H1 (cell line): Measurements from ENCODE around the gene TCF7L1. TPM values are rescaled to one million over a fixed set of nuclear protein-coding genes. Genes with fewer than 3 reads are reported as not detected.

ENCODE experiments used
- CTCF ChIA-PET: fragments of 300-600 bp; sonication (Branson Sonifier 250); formaldehyde crosslinking; loops from one replicate; lab custom pipeline; 2021; ENCODE audit not compliant: partially characterized antibody; lab: Charles Lee
- POLR2A ChIA-PET: fragments of 300-600 bp; sonication (Branson Sonifier 250); formaldehyde crosslinking; loops from one replicate; lab custom pipeline; 2021; ENCODE audit warnings: inconsistent platforms; ENCODE audit not compliant: partially characterized antibody; lab: Charles Lee
- DNase-seq, 2 experiments: peaks; one replicate each; pipeline versions ENCODE4 v3.0.0 to v3.0.0-alpha.2; 2010 to 2022; ENCODE audit warnings: low spot score in 2 of 2, low read depth in 1 of 2, mixed read lengths in 1 of 2
- FAIRE-seq: peaks from 2 replicates; lab custom pipeline; 2011; peaks lifted over from hg19 to GRCh38; lab: Jason Lieb, UNC
- H2AFZ ChIP-seq: 2 replicates; pipeline ENCODE4 v1.8.1; 2012; ENCODE audit warnings: low read length, inconsistent platforms
- H2AK5ac ChIP-seq: 2 replicates; pipeline ENCODE4 v1.6.1; 2013; ENCODE audit warnings: low read depth, low read length
- H2BK120ac ChIP-seq: replicated peaks from 2 replicates; pipeline ENCODE3; 2013; ENCODE audit warnings: low read depth, low read length, inconsistent platforms
- H2BK12ac ChIP-seq: 2 replicates; pipeline ENCODE4 v1.6.1; 2013; ENCODE audit warnings: low read depth, low read length
- H2BK15ac ChIP-seq: 2 replicates; pipeline ENCODE4 v1.6.1; 2013; ENCODE audit warnings: low read length
- H2BK20ac ChIP-seq: 2 replicates; pipeline ENCODE4 v1.6.1; 2013; ENCODE audit warnings: low read length
- H2BK5ac ChIP-seq: 2 replicates; pipeline ENCODE4 v1.6.1; 2013; ENCODE audit warnings: low read depth, low read length
- H3K14ac ChIP-seq: 2 replicates; pipeline ENCODE4 v1.6.1; 2013; ENCODE audit warnings: inconsistent platforms; ENCODE audit not compliant: insufficient read length
- H3K18ac ChIP-seq: 2 replicates; pipeline ENCODE4 v1.6.1; 2013; ENCODE audit warnings: low read length; ENCODE audit errors: extremely low read depth
- H3K23ac ChIP-seq: 2 replicates; pipeline ENCODE4 v1.6.1; 2013; ENCODE audit warnings: inconsistent platforms; ENCODE audit not compliant: insufficient read length
- H3K23me2 ChIP-seq: 2 replicates; pipeline ENCODE4 v1.6.1; 2013; ENCODE audit warnings: low read depth, low read length
- H3K27ac ChIP-seq: 2 replicates; pipeline ENCODE4 v1.6.1; 2011; ENCODE audit warnings: low read depth, low read length, inconsistent platforms
- H3K27me3 ChIP-seq, 4 experiments: replicated peaks in 1 of 4; 1 replicate in 1 of 4; 2 replicates in 3 of 4; pipeline versions ENCODE4 v1.6.1 to v1.8.1; 2011 to 2013; ENCODE audit warnings: low read length in 3 of 4, mild to moderate bottlenecking in 3 of 4, inconsistent platforms in 2 of 4, mixed read lengths in 2 of 4, moderate library complexity in 1 of 4; ENCODE audit not compliant: control insufficient read depth in 3 of 4, insufficient read depth in 3 of 4; ENCODE audit errors: extremely low read depth in 1 of 4
- H3K36me3 ChIP-seq, 4 experiments: 2 replicates each; pipeline versions ENCODE4 v1.6.1 to v1.8.1; 2011 to 2013; ENCODE audit warnings: mild to moderate bottlenecking in 4 of 4, low read length in 3 of 4, moderate library complexity in 2 of 4, control low read depth in 1 of 4, inconsistent platforms in 1 of 4; ENCODE audit not compliant: insufficient read depth in 4 of 4, control insufficient read depth in 2 of 4
- H3K4ac ChIP-seq: replicated peaks from 2 replicates; pipeline ENCODE3; 2013; ENCODE audit warnings: low read length, low read depth, mixed read lengths, inconsistent platforms; ENCODE audit not compliant: insufficient read length
- H3K4me1 ChIP-seq, 4 experiments: replicated peaks in 1 of 4; 1 replicate in 1 of 4; 2 replicates in 3 of 4; pipeline versions ENCODE4 v1.6.1 to v1.8.1; 2011 to 2013; ENCODE audit warnings: low read length in 3 of 4, inconsistent platforms in 2 of 4, mixed read lengths in 1 of 4; ENCODE audit not compliant: insufficient read depth in 4 of 4, control insufficient read depth in 3 of 4
- H3K4me2 ChIP-seq, 2 experiments: 2 replicates each; pipeline versions ENCODE4 v1.6.1 to v1.8.1; 2011 to 2013; ENCODE audit warnings: low read depth in 2 of 2, low read length in 2 of 2, control low read depth in 1 of 2, inconsistent platforms in 1 of 2, mild to moderate bottlenecking in 1 of 2; ENCODE audit not compliant: insufficient read depth in 1 of 2
- H3K4me3 ChIP-seq, 4 experiments: fragments of 200-600, 300-600 bp in 1 of 4; sonication (generic), shearing (Covaris generic), sonication (Bioruptor Twin) in 1 of 4; 2 replicates each; pipeline versions ENCODE4 v1.5.1 to v1.8.1; 2011 to 2016; ENCODE audit warnings: low read length in 4 of 4, low read depth in 3 of 4, control low read depth in 2 of 4, inconsistent platforms in 2 of 4, mild to moderate bottlenecking in 2 of 4, mixed read lengths in 1 of 4, moderate library complexity in 1 of 4; ENCODE audit not compliant: insufficient read depth in 2 of 4; ENCODE audit errors: extremely low read depth in 1 of 4
- H3K56ac ChIP-seq: replicated peaks from 2 replicates; pipeline ENCODE3; 2013; ENCODE audit warnings: low read depth, mild to moderate bottlenecking, mixed read lengths, low read length, inconsistent platforms; ENCODE audit not compliant: insufficient read length
- H3K79me1 ChIP-seq: 2 replicates; pipeline ENCODE4 v1.6.1; 2013; ENCODE audit warnings: low read depth, low read length, control low read depth
- H3K79me2 ChIP-seq, 2 experiments: 2 replicates each; pipeline versions ENCODE4 v1.6.1 to v1.8.1; 2012 to 2013; ENCODE audit warnings: low read length in 2 of 2, mild to moderate bottlenecking in 2 of 2, inconsistent platforms in 1 of 2; ENCODE audit not compliant: insufficient read depth in 2 of 2, control insufficient read depth in 1 of 2
- H3K9ac ChIP-seq, 4 experiments: replicated peaks in 1 of 4; 1 replicate in 1 of 4; 2 replicates in 3 of 4; pipeline versions ENCODE4 v1.6.1 to v1.8.1; 2011 to 2013; ENCODE audit warnings: low read depth in 3 of 4, low read length in 3 of 4, control low read depth in 2 of 4, mild to moderate bottlenecking in 2 of 4, moderate library complexity in 2 of 4, inconsistent platforms in 1 of 4; ENCODE audit errors: extremely low read depth in 1 of 4
- H3K9me3 ChIP-seq, 2 experiments: 2 replicates each; pipeline versions ENCODE4 v1.6.1 to v1.8.1; 2012 to 2013; ENCODE audit warnings: mild to moderate bottlenecking in 2 of 2, moderate library complexity in 2 of 2, control low read depth in 1 of 2, inconsistent platforms in 1 of 2, low read depth in 1 of 2, low read length in 1 of 2, mixed read lengths in 1 of 2; ENCODE audit not compliant: insufficient read depth in 2 of 2
- H4K20me1 ChIP-seq, 2 experiments: replicated peaks in 1 of 2; 2 replicates each; pipeline versions ENCODE3 to v1.8.1; 2011 to 2013; ENCODE audit warnings: inconsistent platforms in 2 of 2, low read length in 2 of 2, mild to moderate bottlenecking in 1 of 2; ENCODE audit not compliant: insufficient read depth in 2 of 2, control insufficient read depth in 1 of 2
- H4K5ac ChIP-seq: 2 replicates; pipeline ENCODE4 v1.6.1; 2013; ENCODE audit warnings: low read length, low read depth, mixed read lengths, inconsistent platforms; ENCODE audit not compliant: insufficient read length
- H4K8ac ChIP-seq: 2 replicates; pipeline ENCODE4 v1.8.0; 2013; ENCODE audit warnings: mild to moderate bottlenecking, moderate library complexity, low read length, inconsistent platforms; ENCODE audit not compliant: insufficient read depth; ENCODE audit errors: extremely low read depth
- H4K91ac ChIP-seq: replicated peaks from 2 replicates; pipeline ENCODE3; 2013; ENCODE audit warnings: low read length, mixed read lengths, inconsistent platforms; ENCODE audit not compliant: insufficient read length
- GTF2F1 ChIP-seq: IDR thresholded peaks from 2 replicates; pipeline ENCODE4 v1.6.1; 2012; ENCODE audit warnings: low read depth, low read length, improper control_type of control experiment, borderline replicate concordance
- KDM4A ChIP-seq: IDR thresholded peaks from one replicate; pipeline ENCODE4 v1.7.1; 2012; ENCODE audit warnings: low read depth, mild to moderate bottlenecking, moderate library complexity, low read length, inconsistent platforms; ENCODE audit not compliant: severe bottlenecking
- RBBP5 ChIP-seq: IDR thresholded peaks from 2 replicates; pipeline ENCODE4 v1.7.1; 2012; ENCODE audit warnings: low read depth, mild to moderate bottlenecking, inconsistent platforms, low read length, moderate library complexity, borderline replicate concordance
- SIX5 ChIP-seq: IDR thresholded peaks from 2 replicates; pipeline ENCODE4 v1.6.1; 2011; ENCODE audit warnings: mild to moderate bottlenecking, low read depth, low read length
- WGBS, 2 experiments: shearing (Covaris generic) in 1 of 2; methylation state at CpG; one replicate each; pipeline versions ENCODE4 v1.1.6 to v1.1.7; 2013 to 2015; ENCODE audit warnings: low lambda C conversion rate in 2 of 2, mixed read lengths in 2 of 2, inconsistent platforms in 1 of 2, low coverage in 1 of 2, missing lambda C conversion rate in 1 of 2; ENCODE audit not compliant: insufficient replicate concordance in 2 of 2, insufficient coverage in 1 of 2, insufficient read length in 1 of 2; ENCODE audit errors: extremely low coverage in 1 of 2, missing lambda C conversion rate in 1 of 2; 5-methylcytosine and 5-hydroxymethylcytosine counted together
- polyA plus RNA-seq, 7 experiments: library from polyadenylated mRNA; depleted of rRNA in 3 of 7; stranded (reverse) in 5 of 7; unstranded in 2 of 7; fragments of >200 nt in 5 of 7; fragments of 200-250 nt in 2 of 7; gene quantifications; 1 replicate in 5 of 7; 2 replicates in 1 of 7; 4 replicates in 1 of 7; pipeline versions ENCODE4 v1.2.1 to v1.2.3, GENCODE V29; 2011 to 2013; ENCODE audit warnings: missing spikeins in 2 of 7, mixed read lengths in 2 of 7
- total RNA-seq: library from RNA; stranded (reverse); fragmentation: NEBNext Ultra II Directional; extraction: Animal tissue kit (Norgen Biotek cat#: 25700); gene quantifications from 2 replicates; pipeline ENCODE4 v1.2.1, GENCODE V29; 2021

Gene TCF7L1
- total and polyA plus RNA-seq, 2 of the 8 experiments (the other 6 are each of a cell fraction or from before 2014, with no cell fraction given) = 27.5 to 108 TPM

DNA sequence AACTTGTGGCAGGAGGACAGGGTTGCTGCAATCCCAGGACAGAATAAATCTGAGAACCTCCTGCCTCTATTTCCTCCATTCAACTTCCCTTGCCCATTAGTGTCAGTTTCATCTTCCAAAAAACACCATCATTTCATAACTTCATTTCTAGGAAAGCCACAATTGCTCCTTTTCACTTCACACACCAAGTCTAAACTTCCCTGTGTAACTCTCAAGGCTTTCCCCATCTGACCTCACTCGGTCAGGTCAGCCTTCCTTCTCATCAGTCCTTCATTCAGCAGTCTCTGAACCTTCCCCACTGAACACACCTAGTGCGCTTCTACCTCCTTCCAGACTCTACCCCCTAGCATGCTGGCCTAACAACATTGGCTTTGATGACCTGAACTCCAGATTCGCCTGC lies 35.8 kb downstream of the TCF7L1 start:
- POLR2A ChIA-PET = interaction anchor here (0.7 to 1.8 kb wide), 5 partner anchors 11 to 35 kb away, joined by 3 to 5 read pairs (median 4); no protein-coding TSS in a partner anchor
- Histone ChIP-seq H2BK5ac (no peak overlapping the region), H4K20me1 (peaks cover 37 to 39% of the 10 kb centered on the region in 2 experiments)

More for the DNA sequence above, 35.8 kb downstream of the TCF7L1 start:
- H2BK20ac ChIP-seq = no peak overlapping the region
- no peak overlapping the region for H2BK120ac ChIP-seq
- H3K4me3 ChIP-seq = no peak overlapping the region
- no peak overlapping the region for H2BK15ac ChIP-seq
- H3K27me3 ChIP-seq = no peaks in the 10 kb centered on the region
- H3K4ac ChIP-seq = no peak overlapping the region
- no peak for TF ChIP-seq GTF2F1
- TF ChIP-seq SIX5 = no peak
- TF ChIP-seq RBBP5 = no peak
- TF ChIP-seq KDM4A = no peak
- no peak overlapping the region for H3K18ac ChIP-seq
- CTCF ChIA-PET = interaction anchor here (0.7 to 5.3 kb wide), 5 partner anchors 13 to 116 kb away, joined by 3 to 38 read pairs (median 3); no protein-coding TSS in a partner anchor
- H3K23ac ChIP-seq = no peak overlapping the region
- WGBS, 2 experiments = 96% methylated on average over 3 of the region's 3 CpGs; no CpG with 5 or more reads in 1 of the 2 experiments
- H3K23me2 ChIP-seq = no peaks in the 10 kb centered on the region
- peaks cover 2 to 13% (median 7%) of the 10 kb centered on the region in 4 experiments for H3K4me1 ChIP-seq
- H2AK5ac ChIP-seq = no peak overlapping the region
- H2AFZ ChIP-seq = no peak overlapping the region
- H3K79me1 ChIP-seq = peaks cover 30% of the 10 kb centered on the region
- peaks cover 16 to 98% of the 10 kb centered on the region in 2 experiments for H3K79me2 ChIP-seq
- H3K36me3 ChIP-seq = peaks cover 0 to 8% (median 0%) of the 10 kb centered on the region in 4 experiments; a peak in 2 of 8 replicates
- no peak overlapping the region for H4K91ac ChIP-seq
- H3K4me2 ChIP-seq = no peak overlapping the region
- FAIRE-seq (no peak), DNase-seq (no peak)
- no peak overlapping the region for H2BK12ac ChIP-seq
- no peak overlapping the region for H4K5ac ChIP-seq
- H3K9ac ChIP-seq = no peak overlapping the region
- no peak overlapping the region for H3K27ac ChIP-seq
- H4K8ac ChIP-seq = no peak overlapping the region
- H3K9me3 ChIP-seq = no peaks in the 10 kb centered on the region
- H3K56ac ChIP-seq = no peak overlapping the region
- H3K14ac ChIP-seq = no peak overlapping the region
